Measurements from ENCODE around the gene COL15A1.

Gene COL15A1

GRCh38 chr9:99050292-99050911 lies 106.7 kb downstream of the COL15A1 start:
- no peak overlapping the region for H2AK5ac ChIP-seq (ENCODE audit: low read length)
- H3K79me2 ChIP-seq (ENCODE audit: control insufficient read depth, insufficient read depth, low read length, poor library complexity) = peaks cover 2% of the 10 kb centered on the region
- no peaks in the 10 kb centered on the region for H3K27me3 ChIP-seq (ENCODE audit: insufficient read depth, low read length)
- peak overlapping the region; percentile 20 for H4K91ac ChIP-seq (ENCODE audit: low read depth, low read length)
- no peaks in the 10 kb centered on the region for H3K9me3 ChIP-seq (ENCODE audit: insufficient read depth, low read depth, low read length)
- no peak overlapping the region for H3K14ac ChIP-seq (ENCODE audit: low read length)
- no peak overlapping the region for H3K18ac ChIP-seq (ENCODE audit: low read length)
- no CpG with 5 or more reads among the region's 10 CpGs for WGBS (ENCODE audit: extremely low coverage, insufficient coverage, insufficient read length)
- H2BK120ac ChIP-seq (ENCODE audit: insufficient read depth, low read length, poor library complexity) = no peak overlapping the region
- no peak overlapping the region for H2BK5ac ChIP-seq (ENCODE audit: low read depth, low read length, poor library complexity)
- peak in 1 of 2 donors; percentile 46 for DNase-seq
- no peaks in the 10 kb centered on the region for H3K36me3 ChIP-seq (ENCODE audit: control insufficient read depth in 1 of 2, insufficient read depth in 2 of 2, low read length in 2 of 2)
- no peak overlapping the region for H3K4me3 ChIP-seq (ENCODE audit: low read depth, low read length)
- H3K23ac ChIP-seq (ENCODE audit: low read length) = no peak overlapping the region
- no peak overlapping the region for H3K27ac ChIP-seq (ENCODE audit: low read depth, low read length)
- H3K4ac ChIP-seq (ENCODE audit: low read depth, low read length) = no peak overlapping the region
- no peak overlapping the region for H2BK12ac ChIP-seq (ENCODE audit: low read length)
- no peak overlapping the region for H3K4me2 ChIP-seq (ENCODE audit: low read length)
- H2AFZ ChIP-seq (ENCODE audit: insufficient read depth, low read length, poor library complexity) = no peak overlapping the region
- H4K8ac ChIP-seq (ENCODE audit: low read depth, low read length) = no peak overlapping the region
- H3K9ac ChIP-seq (ENCODE audit: low read length) = no peak overlapping the region
- H3K79me1 ChIP-seq (ENCODE audit: low read length) = peaks cover 11% of the 10 kb centered on the region
- no peak overlapping the region for H4K12ac ChIP-seq (ENCODE audit: low read depth, low read length)
- H3K4me1 ChIP-seq (ENCODE audit: control insufficient read depth in 1 of 2, insufficient read depth in 2 of 2, low read length in 2 of 2) = peaks cover 22 to 35% of the 10 kb centered on the region in 2 experiments

- Histone ChIP-seq H4K8ac (ENCODE audit: low read depth, low read length) (no peak overlapping the region), H3K79me1 (ENCODE audit: low read length) (peaks cover 12% of the 10 kb centered on the region), H3K4me1 (ENCODE audit: control insufficient read depth in 1 of 2, insufficient read depth in 2 of 2, low read length in 2 of 2) (peaks cover 22 to 35% of the 10 kb centered on the region in 2 experiments), H3K9me3 (ENCODE audit: insufficient read depth, low read depth, low read length) (no peaks in the 10 kb centered on the region), H3K9ac (ENCODE audit: low read length) (no peak overlapping the region), H2BK12ac (ENCODE audit: low read length) (no peak overlapping the region), H2AFZ (ENCODE audit: insufficient read depth, low read length, poor library complexity) (no peak overlapping the region), H3K4me3 (ENCODE audit: low read depth, low read length) (no peak overlapping the region), H2BK120ac (ENCODE audit: insufficient read depth, low read length, poor library complexity) (no peak overlapping the region), H3K4ac (ENCODE audit: low read depth, low read length) (no peak overlapping the region), H3K79me2 (ENCODE audit: control insufficient read depth, insufficient read depth, low read length, poor library complexity) (peaks cover 2% of the 10 kb centered on the region), H3K18ac (ENCODE audit: low read length) (no peak overlapping the region), H2BK5ac (ENCODE audit: low read depth, low read length, poor library complexity) (no peak overlapping the region), H3K14ac (ENCODE audit: low read length) (no peak overlapping the region), H3K4me2 (ENCODE audit: low read length) (no peak overlapping the region), H4K91ac (ENCODE audit: low read depth, low read length) (no peak overlapping the region), H2AK5ac (ENCODE audit: low read length) (no peak overlapping the region), H3K23ac (ENCODE audit: low read length) (no peak overlapping the region), H3K27me3 (ENCODE audit: insufficient read depth, low read length) (no peaks in the 10 kb centered on the region), H3K27ac (ENCODE audit: low read depth, low read length) (no peak overlapping the region), H4K12ac (ENCODE audit: low read depth, low read length) (no peak overlapping the region), H3K36me3 (ENCODE audit: control insufficient read depth in 1 of 2, insufficient read depth in 2 of 2, low read length in 2 of 2) (no peaks in the 10 kb centered on the region)
- WGBS (ENCODE audit: extremely low coverage, insufficient coverage, insufficient read length) = no CpG with 5 or more reads among the region's 4 CpGs
- DNase-seq = no peak
These were observed 107.2 kb downstream of the COL15A1 start for GRCh38 chr9:99050924-99051323.

DNA sequence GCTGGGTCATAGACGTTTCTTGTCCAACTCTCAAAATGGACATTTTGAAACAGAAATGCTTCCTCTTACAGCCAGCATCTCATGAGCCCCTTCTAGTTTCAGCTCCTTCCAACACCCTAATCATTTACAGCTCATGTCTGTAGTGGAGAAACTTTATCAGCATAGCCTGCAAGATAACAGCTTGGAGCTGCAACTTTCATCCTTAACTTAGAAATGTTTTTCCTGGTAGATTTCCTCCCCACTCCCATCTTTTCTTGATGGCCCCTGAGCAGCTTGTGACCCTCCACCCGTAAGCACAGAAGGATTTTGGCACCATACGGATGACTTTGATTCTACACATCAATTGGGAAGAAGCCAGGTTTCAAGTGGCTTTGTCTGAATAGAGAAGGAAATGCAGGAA lies 107.7 kb downstream of the COL15A1 start:
- H3K36me3 ChIP-seq (ENCODE audit: control insufficient read depth in 1 of 2, insufficient read depth in 2 of 2, low read length in 2 of 2) = no peaks in the 10 kb centered on the region
- H3K79me2 ChIP-seq (ENCODE audit: control insufficient read depth, insufficient read depth, low read length, poor library complexity) = peaks cover 2% of the 10 kb centered on the region
- H2BK120ac ChIP-seq (ENCODE audit: insufficient read depth, low read length, poor library complexity) = no peak overlapping the region
- no peak overlapping the region for H3K27ac ChIP-seq (ENCODE audit: low read depth, low read length)
- H3K9me3 ChIP-seq (ENCODE audit: insufficient read depth, low read depth, low read length) = peaks cover 2% of the 10 kb centered on the region
- no peak overlapping the region for H2BK12ac ChIP-seq (ENCODE audit: low read length)
- H3K4me2 ChIP-seq (ENCODE audit: low read length) = no peak overlapping the region
- H3K23ac ChIP-seq (ENCODE audit: low read length) = no peak overlapping the region
- no peak overlapping the region for H2AFZ ChIP-seq (ENCODE audit: insufficient read depth, low read length, poor library complexity)
- H3K27me3 ChIP-seq (ENCODE audit: insufficient read depth, low read length) = no peaks in the 10 kb centered on the region
- H3K4ac ChIP-seq (ENCODE audit: low read depth, low read length) = no peak overlapping the region
- WGBS (ENCODE audit: extremely low coverage, insufficient coverage, insufficient read length) = no CpG with 5 or more reads among the region's 3 CpGs
- peaks cover 22 to 35% of the 10 kb centered on the region in 2 experiments for H3K4me1 ChIP-seq (ENCODE audit: control insufficient read depth in 1 of 2, insufficient read depth in 2 of 2, low read length in 2 of 2)
- no peak overlapping the region for H4K8ac ChIP-seq (ENCODE audit: low read depth, low read length)
- no peak overlapping the region for H3K4me3 ChIP-seq (ENCODE audit: low read depth, low read length)
- no peak overlapping the region for H3K9ac ChIP-seq (ENCODE audit: low read length)
- no peak overlapping the region for H4K91ac ChIP-seq (ENCODE audit: low read depth, low read length)
- H4K12ac ChIP-seq (ENCODE audit: low read depth, low read length) = no peak overlapping the region
- DNase-seq = no peak
- no peak overlapping the region for H3K18ac ChIP-seq (ENCODE audit: low read length)
- no peak overlapping the region for H3K14ac ChIP-seq (ENCODE audit: low read length)
- H3K79me1 ChIP-seq (ENCODE audit: low read length) = peaks cover 12% of the 10 kb centered on the region
- H2BK5ac ChIP-seq (ENCODE audit: low read depth, low read length, poor library complexity) = no peak overlapping the region
- no peak overlapping the region for H2AK5ac ChIP-seq (ENCODE audit: low read length)

DNA sequence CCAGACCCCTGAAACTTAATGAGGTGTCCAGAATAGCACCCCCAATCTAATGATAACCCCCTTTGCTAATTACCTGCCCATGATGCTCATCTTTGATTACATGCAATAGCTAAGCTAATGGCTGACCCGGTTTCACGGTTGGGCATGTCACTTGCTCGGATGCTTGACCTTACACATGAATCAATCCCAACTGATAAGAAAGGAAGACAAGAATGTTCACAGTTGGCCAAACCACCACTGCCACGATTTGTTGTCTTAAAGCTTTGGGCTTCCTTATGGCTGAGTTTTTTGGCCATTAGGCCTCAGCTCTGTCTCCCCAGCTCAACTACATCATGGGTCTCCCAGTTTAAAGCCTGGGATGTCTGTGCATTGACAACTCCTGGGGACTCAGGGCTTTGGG lies 108.1 kb downstream of the COL15A1 start:
- no peak overlapping the region for H4K12ac ChIP-seq (ENCODE audit: low read depth, low read length)
- no peak overlapping the region for H3K4me2 ChIP-seq (ENCODE audit: low read length)
- H3K79me2 ChIP-seq (ENCODE audit: control insufficient read depth, insufficient read depth, low read length, poor library complexity) = peaks cover 2% of the 10 kb centered on the region
- no peaks in the 10 kb centered on the region for H3K36me3 ChIP-seq (ENCODE audit: control insufficient read depth in 1 of 2, insufficient read depth in 2 of 2, low read length in 2 of 2)
- H2BK12ac ChIP-seq (ENCODE audit: low read length) = no peak overlapping the region
- WGBS (ENCODE audit: extremely low coverage, insufficient coverage, insufficient read length) = no CpG with 5 or more reads among the region's 4 CpGs
- H3K9me3 ChIP-seq (ENCODE audit: insufficient read depth, low read depth, low read length) = peaks cover 2% of the 10 kb centered on the region
- H3K9ac ChIP-seq (ENCODE audit: low read length) = no peak overlapping the region
- no peak overlapping the region for H2BK120ac ChIP-seq (ENCODE audit: insufficient read depth, low read length, poor library complexity)
- no peak overlapping the region for H3K23ac ChIP-seq (ENCODE audit: low read length)
- H3K14ac ChIP-seq (ENCODE audit: low read length) = no peak overlapping the region
- no peak overlapping the region for H3K18ac ChIP-seq (ENCODE audit: low read length)
- no peak overlapping the region for H4K91ac ChIP-seq (ENCODE audit: low read depth, low read length)
- H3K4ac ChIP-seq (ENCODE audit: low read depth, low read length) = no peak overlapping the region
- H3K27me3 ChIP-seq (ENCODE audit: insufficient read depth, low read length) = no peaks in the 10 kb centered on the region
- no peak overlapping the region for H2AK5ac ChIP-seq (ENCODE audit: low read length)
- no peak overlapping the region for H3K4me3 ChIP-seq (ENCODE audit: low read depth, low read length)
- peak in 1 of 2 donors; percentile 52 for DNase-seq
- no peak overlapping the region for H2BK5ac ChIP-seq (ENCODE audit: low read depth, low read length, poor library complexity)
- H3K79me1 ChIP-seq (ENCODE audit: low read length) = peaks cover 12% of the 10 kb centered on the region
- peaks cover 22 to 32% of the 10 kb centered on the region in 2 experiments for H3K4me1 ChIP-seq (ENCODE audit: control insufficient read depth in 1 of 2, insufficient read depth in 2 of 2, low read length in 2 of 2)
- H2AFZ ChIP-seq (ENCODE audit: insufficient read depth, low read length, poor library complexity) = no peak overlapping the region
- H4K8ac ChIP-seq (ENCODE audit: low read depth, low read length) = no peak overlapping the region
- H3K27ac ChIP-seq (ENCODE audit: low read depth, low read length) = no peak overlapping the region

Data from trophoblast cell (in vitro differentiated cells and primary cell).